SK-MEL-5 (cell line): Measurements from ENCODE around the gene TLK2. TPM values are rescaled to one million over a fixed set of nuclear protein-coding genes. Genes with fewer than 3 reads are reported as not detected.
A peak's percentile ranks its signal among the peaks of the same experiment; 100 is the strongest.

Experiments used
- DNase-seq: peaks from one replicate; pipeline ENCODE4 v3.0.0-alpha.2; 2016; ENCODE audit warnings: low read depth, low spot score
- in situ Hi-C: cut with HindIII; loops from 2 replicates; pipeline ENCODE4 v1.10.0; 2016; ENCODE audit warnings: low sequenced_read_pairs, high pct_unique_total_duplicates, low pct_unique_long_range_greater_than_20kb
- total RNA-seq: library from RNA; depleted of rRNA; stranded (reverse); fragments of >200 nt; shearing (Covaris generic); gene quantifications from 2 replicates; pipeline ENCODE4 v1.2.3, GENCODE V29; 2014

TLK2 gene
- total RNA-seq, 1 experiment from 2014 or later = 54.4 TPM

DNA sequence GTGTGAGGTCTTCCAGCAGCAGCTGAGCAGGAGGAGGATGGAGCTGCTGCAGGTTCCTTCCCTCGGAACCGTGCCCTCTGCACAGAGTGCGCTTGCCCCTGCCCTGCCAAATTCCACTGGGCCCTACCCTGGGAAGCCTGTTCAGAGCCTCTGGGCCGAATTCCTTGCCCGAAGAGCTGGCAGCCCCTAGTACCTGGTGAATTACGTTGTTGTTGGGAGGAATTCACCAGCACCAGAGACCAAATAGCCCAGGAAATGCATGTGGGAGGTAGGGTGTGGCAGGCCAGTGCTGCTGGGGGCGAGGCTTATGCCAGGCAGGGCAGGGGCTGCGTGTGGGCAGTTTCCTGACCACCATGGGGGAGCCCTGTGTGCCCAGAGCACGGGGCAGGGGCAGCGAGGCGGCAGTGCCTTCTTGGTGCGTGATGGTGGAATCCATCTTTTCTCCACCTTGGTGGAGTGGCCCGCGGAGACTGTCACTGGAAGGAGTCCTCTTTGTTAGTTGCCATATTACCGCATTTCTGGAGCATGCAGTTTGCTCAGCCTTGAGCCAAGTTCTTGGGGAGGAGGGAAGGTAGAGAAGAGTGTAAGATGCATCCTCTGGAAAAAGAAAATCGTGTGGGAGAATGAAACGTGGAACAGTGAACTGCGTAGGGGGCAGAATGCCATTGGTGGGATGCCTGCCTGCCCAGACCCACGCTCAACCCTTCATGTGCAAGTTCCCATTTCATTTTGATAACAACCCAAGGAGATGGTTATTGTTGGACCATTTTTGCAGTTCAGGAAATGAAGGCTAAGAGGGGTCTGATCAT lies 151.1 kb downstream of the TLK2 start:
- in situ Hi-C loops = no loop called here
- no peak for DNase-seq

DNA sequence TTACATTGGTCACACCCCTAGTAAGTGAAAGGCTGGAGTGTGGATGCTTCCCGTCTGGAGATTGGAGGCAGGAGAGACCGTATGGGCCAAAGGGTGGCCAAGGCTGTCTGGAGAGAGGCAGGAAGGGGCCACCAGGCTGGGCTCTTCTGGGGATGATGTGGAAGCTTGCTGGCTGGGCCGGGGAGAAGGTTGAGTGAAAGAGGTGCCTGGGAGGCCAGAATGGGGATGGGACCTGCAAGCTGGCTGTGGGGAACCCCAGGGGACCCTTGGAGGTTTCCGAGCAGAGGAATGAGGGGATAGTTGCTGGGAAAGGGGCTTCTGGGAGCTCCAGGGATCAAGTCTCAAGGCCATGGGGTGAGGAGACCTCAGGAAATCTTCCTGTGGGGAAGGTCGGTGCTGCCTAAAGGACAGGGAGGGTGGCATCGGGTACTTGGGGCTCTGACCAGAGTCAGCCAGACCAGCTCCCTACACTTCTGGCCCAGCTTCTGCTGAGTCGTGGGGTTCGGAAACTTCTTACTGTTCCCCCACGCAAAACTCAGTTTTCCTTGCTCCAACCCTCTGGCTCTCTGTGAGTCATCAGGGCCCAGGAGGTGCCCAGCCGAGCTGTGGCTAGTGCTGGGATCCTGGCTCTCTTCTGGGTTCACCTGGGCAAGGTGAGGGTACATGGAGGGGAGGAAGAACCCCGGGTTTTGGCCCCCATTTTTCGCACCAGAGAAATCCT lies 151.9 kb downstream of the TLK2 start:
- in situ Hi-C loops = no loop called here
- no peak for DNase-seq

DNA sequence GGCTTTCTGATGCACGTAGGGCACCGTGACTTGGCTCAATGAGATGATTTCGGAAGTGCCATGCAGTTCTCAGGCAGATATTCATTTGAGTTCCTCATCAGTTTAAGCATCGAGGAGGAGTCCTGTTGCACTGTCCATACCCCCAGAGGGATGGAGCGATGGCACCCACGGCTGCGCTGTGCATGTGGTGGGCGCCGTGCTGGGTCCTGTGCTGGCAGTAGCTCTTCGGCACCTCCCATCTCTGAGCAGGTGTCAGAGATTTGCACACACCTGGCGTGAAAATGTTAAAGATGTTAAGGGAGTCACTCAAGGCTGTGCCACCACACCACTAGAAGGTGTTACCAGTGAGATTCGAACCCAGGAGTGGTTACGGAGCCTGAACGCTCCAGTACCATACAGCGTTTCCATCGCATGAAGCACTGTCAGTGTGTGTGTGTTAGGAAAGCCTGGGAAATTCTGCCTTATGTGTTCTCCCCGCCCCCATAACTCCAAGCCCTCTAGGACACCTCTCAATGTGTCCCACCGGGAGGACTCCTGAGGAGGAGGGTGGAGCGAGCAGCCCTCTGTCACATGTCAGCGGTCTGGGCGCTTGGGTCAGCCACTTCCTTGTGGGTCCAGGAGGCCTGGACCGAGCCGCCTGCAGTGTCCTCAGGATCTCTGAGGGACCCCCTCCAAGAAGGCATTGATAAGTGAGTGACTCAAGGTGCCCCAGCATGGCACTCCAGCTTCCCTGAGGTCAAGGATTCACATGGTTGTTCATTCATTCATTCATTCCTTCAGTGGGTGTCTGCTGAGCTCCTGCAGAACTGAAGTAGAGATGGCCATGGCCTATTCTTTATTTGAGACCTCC lies 152.7 kb downstream of the TLK2 start:
- DNase-seq = no peak
- in situ Hi-C loops = no loop called here

- in situ Hi-C loops = no loop called here
Measured at GRCh38 chr17:62631936-62632924, 153.6 kb downstream of the TLK2 start.

GRCh38 chr17:62637809-62638208 lies 159.2 kb downstream of the TLK2 start:
- peak; percentile 59 for DNase-seq
- in situ Hi-C loops = no loop called here

More at GRCh38 chr17:62631936-62632924, 153.6 kb downstream of the TLK2 start:
- no peak for DNase-seq

DNA sequence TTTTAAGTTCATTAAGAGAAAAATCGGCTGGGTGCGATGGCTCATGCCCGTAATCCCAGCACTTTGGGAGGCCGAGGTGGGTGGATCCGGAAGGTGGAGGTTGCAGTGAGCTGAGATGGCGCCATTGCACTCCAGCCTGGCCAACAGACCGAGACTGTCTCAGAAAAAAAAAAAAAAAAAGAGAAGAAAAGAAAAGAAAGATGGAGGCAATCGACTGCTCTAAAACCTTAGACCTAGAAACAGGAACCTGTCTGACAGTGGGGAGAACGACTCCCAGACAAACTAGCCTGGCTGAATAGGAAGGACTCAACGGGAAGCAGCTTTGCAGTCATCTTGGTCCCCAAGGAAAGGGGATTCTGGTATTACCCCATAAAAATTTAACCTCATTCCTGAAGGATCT lies 162.5 kb downstream of the TLK2 start:
- DNase-seq = no peak
- in situ Hi-C loops = no loop called here

GRCh38 chr17:62641951-62642350 lies 163.3 kb downstream of the TLK2 start:
- in situ Hi-C loops = no loop called here
- DNase-seq = no peak

DNA sequence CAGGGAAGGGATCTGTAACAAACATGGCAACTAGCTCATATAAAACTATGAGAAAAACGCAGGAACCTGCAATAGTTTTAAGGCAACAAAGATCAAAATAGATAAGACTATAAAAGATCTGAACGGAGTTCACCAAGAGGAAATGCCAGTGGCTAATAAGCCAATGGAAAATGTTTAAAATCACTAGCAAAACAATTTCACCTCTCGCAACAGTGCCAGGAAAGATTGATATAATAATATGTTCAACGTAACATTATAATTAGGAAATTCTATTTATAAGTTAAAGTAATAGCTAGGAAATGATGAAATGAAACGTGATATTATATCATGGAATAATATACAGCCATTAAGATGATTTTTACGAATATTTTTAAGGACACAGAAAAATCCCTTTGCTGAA lies 164.9 kb downstream of the TLK2 start:
- no peak for DNase-seq
- in situ Hi-C loops = no loop called here

- in situ Hi-C loops = no loop called here
- no peak for DNase-seq
Measured at GRCh38 chr17:62644487-62645173, 166.0 kb downstream of the TLK2 start.

DNA sequence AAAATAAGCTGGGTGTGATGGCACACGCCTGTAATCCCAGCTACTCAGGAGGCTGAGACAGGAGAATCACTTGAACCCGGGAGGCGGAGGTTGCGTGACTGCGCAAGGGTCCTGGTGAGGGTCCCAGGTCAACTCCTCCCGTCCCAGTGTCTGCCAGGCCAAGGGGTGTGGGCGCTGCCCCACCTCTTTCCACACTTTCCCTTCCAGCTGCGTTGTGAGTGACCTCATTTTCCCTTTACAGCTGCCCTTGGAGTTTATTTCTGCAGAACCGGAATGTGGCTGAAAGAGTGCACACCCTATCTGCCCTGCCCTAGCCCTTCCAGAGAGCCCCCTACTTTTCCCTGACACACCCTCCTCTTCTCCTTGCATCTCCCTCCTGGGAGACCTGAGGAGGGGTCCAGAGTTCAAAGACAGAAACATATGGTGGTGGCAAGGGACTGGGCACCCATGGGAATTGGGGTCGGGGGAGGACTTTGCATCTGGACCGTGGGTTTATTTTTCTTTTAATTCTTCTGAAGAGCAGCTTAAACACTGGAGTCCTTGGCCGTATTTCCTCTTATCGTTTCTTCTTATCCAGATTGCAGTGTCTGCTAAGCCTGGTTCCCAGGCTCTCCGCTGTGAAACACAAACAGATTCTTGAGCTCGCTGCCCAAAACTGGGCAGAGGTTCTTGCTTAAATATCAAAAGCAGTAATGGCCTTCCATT lies 169.8 kb downstream of the TLK2 start:
- no peak for DNase-seq
- in situ Hi-C loops = no loop called here

GRCh38 chr17:62648956-62649294 lies 170.3 kb downstream of the TLK2 start:
- in situ Hi-C loops = no loop called here
- DNase-seq = no peak

GRCh38 chr17:62649570-62649969 lies 170.9 kb downstream of the TLK2 start:
- in situ Hi-C loops = no loop called here
- DNase-seq = no peak

GRCh38 chr17:62650587-62650986 lies 172.0 kb downstream of the TLK2 start:
- peak; percentile 69 for DNase-seq
- in situ Hi-C loops = no loop called here

- DNase-seq = no peak
- in situ Hi-C loops = no loop called here
Measured at GRCh38 chr17:62652251-62653001, 173.8 kb downstream of the TLK2 start.

GRCh38 chr17:62653002-62653825 lies 174.6 kb downstream of the TLK2 start:
- in situ Hi-C loops = no loop called here
- DNase-seq = no peak
